Epithelial cell of proximal tubule (primary cell): Measurements from ENCODE around the gene LY6G6D. TPM values are rescaled to one million over a fixed set of nuclear protein-coding genes. Genes with fewer than 3 reads are reported as not detected.

Experiments
- DNase-seq: peaks from one replicate; pipeline ENCODE4 v3.0.0-alpha.2; 2011; ENCODE audit warnings: low read depth
- H3K4me3 ChIP-seq: 2 replicates; pipeline ENCODE4 v1.5.1; 2011; ENCODE audit warnings: low read depth, mild to moderate bottlenecking, low read length
- CTCF ChIP-seq: conservative IDR thresholded peaks from 2 replicates; pipeline ENCODE4 v1.5.1; 2012; ENCODE audit warnings: low read depth, mild to moderate bottlenecking, low read length
- total RNA-seq: library from RNA; depleted of rRNA; stranded (reverse); fragments of >200 nt; gene quantifications from 2 replicates; pipeline ENCODE4 v1.2.3, GENCODE V29; 2015

Gene LY6G6D
- total RNA-seq, 1 donor from 2014 or later, result not detected

GRCh38 chr6:31767096-31767645, 52.0 kb downstream of the LY6G6D start:
- TF ChIP-seq CTCF, result no peak
- H3K4me3 ChIP-seq, result no peak overlapping the region
- no peak for DNase-seq

Other genes starting within 250 kb of the LY6G6D start
- 13.0 and 40.9 TPM in 2 replicates for gene MICB, start 217.2 kb upstream of the LY6G6D start, total RNA-seq
- not detected in 2 replicates for gene MCCD1, start 186.4 kb upstream of the LY6G6D start, total RNA-seq
- gene DDX39B, start 173.3 kb upstream of the LY6G6D start, total RNA-seq, result 304 and 669 TPM in 2 replicates
- gene ATP6V1G2, start 168.7 kb upstream of the LY6G6D start, total RNA-seq, result 0.14 and 0.52 TPM in 2 replicates
- gene NFKBIL1, start 167.7 kb upstream of the LY6G6D start, total RNA-seq, result 11.8 and 17.8 TPM in 2 replicates
- gene LTA, start 143.1 kb upstream of the LY6G6D start, total RNA-seq, result not detected in 2 replicates
- 13.9 and 14.2 TPM in 2 replicates for gene TNF, start 139.8 kb upstream of the LY6G6D start, total RNA-seq
- gene LTB, start 132.9 kb upstream of the LY6G6D start, total RNA-seq, result 12.0 and 50.8 TPM in 2 replicates
- gene LST1, start 129.1 kb upstream of the LY6G6D start, total RNA-seq, result not detected in 2 replicates
- not detected in 2 replicates for gene NCR3, start 122.3 kb upstream of the LY6G6D start, total RNA-seq
- not detected in 2 replicates for gene AIF1, start 100.1 kb upstream of the LY6G6D start, total RNA-seq
- 81.2 and 93.0 TPM in 2 replicates for gene PRRC2A, start 94.6 kb upstream of the LY6G6D start, total RNA-seq
- 307 and 331 TPM in 2 replicates for gene BAG6, start 62.7 kb upstream of the LY6G6D start, total RNA-seq
- 0.72 and 0.81 TPM in 2 replicates for gene APOM, start 59.5 kb upstream of the LY6G6D start, total RNA-seq
- gene C6orf47, start 54.6 kb upstream of the LY6G6D start, total RNA-seq, result 17.2 and 19.3 TPM in 2 replicates
- 16.0 and 32.9 TPM in 2 replicates for gene GPANK1, start 50.4 kb upstream of the LY6G6D start, total RNA-seq
- gene CSNK2B, start 49.3 kb upstream of the LY6G6D start, total RNA-seq, result 313 and 435 TPM in 2 replicates
- 1.1 and 4.0 TPM in 2 replicates for gene LY6G5B, start 45.4 kb upstream of the LY6G6D start, total RNA-seq
- 0.94 and 1.1 TPM in 2 replicates for gene LY6G5C, start 34.3 kb upstream of the LY6G6D start, total RNA-seq
- 25.4 and 35.6 TPM in 2 replicates for gene ABHD16A, start 12.0 kb upstream of the LY6G6D start, total RNA-seq
- not detected in 2 replicates for gene LY6G6F, start 8.5 kb upstream of the LY6G6D start, total RNA-seq
- gene LY6G6C, start 6.4 kb downstream of the LY6G6D start, total RNA-seq, result not detected in 2 replicates
- not detected in 2 replicates for gene MPIG6B, start 8.0 kb downstream of the LY6G6D start, total RNA-seq
- 61.1 and 87.2 TPM in 2 replicates for gene DDAH2, start 14.0 kb downstream of the LY6G6D start, total RNA-seq
- gene CLIC1, start 21.2 kb downstream of the LY6G6D start, total RNA-seq, result 938 and 1,262 TPM in 2 replicates
- gene MSH5, start 24.7 kb downstream of the LY6G6D start, total RNA-seq, result 18.4 and 30.4 TPM in 2 replicates
- gene SAPCD1, start 47.3 kb downstream of the LY6G6D start, total RNA-seq, result 0.94 and 4.4 TPM in 2 replicates
- 0.65 and 2.2 TPM in 2 replicates for gene VWA7, start 62.0 kb downstream of the LY6G6D start, total RNA-seq
- 113 and 166 TPM in 2 replicates for gene VARS1, start 80.4 kb downstream of the LY6G6D start, total RNA-seq
- 112 and 157 TPM in 2 replicates for gene LSM2, start 91.6 kb downstream of the LY6G6D start, total RNA-seq
- gene HSPA1L, start 99.9 kb downstream of the LY6G6D start, total RNA-seq, result 0.29 and 0.35 TPM in 2 replicates
- gene HSPA1A, start 100.2 kb downstream of the LY6G6D start, total RNA-seq, result 116 and 139 TPM in 2 replicates
- 58.4 and 136 TPM in 2 replicates for gene HSPA1B, start 112.4 kb downstream of the LY6G6D start, total RNA-seq
- gene NEU1, start 147.5 kb downstream of the LY6G6D start, total RNA-seq, result 65.2 and 68.6 TPM in 2 replicates
- 12.4 and 24.0 TPM in 2 replicates for gene SLC44A4, start 163.6 kb downstream of the LY6G6D start, total RNA-seq
- gene EHMT2, start 182.3 kb downstream of the LY6G6D start, total RNA-seq, result 44.0 and 54.6 TPM in 2 replicates
- gene ZBTB12, start 186.7 kb downstream of the LY6G6D start, total RNA-seq, result 1.5 TPM in 2 replicates
- gene C2, start 212.4 kb downstream of the LY6G6D start, total RNA-seq, result not detected in 2 replicates
- gene CFB, start 230.7 kb downstream of the LY6G6D start, total RNA-seq, result 0.81 and 2.2 TPM in 2 replicates
- gene NELFE, start 243.6 kb downstream of the LY6G6D start, total RNA-seq, result 113 and 132 TPM in 2 replicates
- gene SKIC2, start 243.8 kb downstream of the LY6G6D start, total RNA-seq, result 42.0 and 51.9 TPM in 2 replicates